Activated CD4-positive, CD25-positive, alpha-beta regulatory T cell treated with anti-CD3 and anti-CD28 coated beads, Interleukin-2, amount 50 U/mL, for 16 hours (primary cell): Measurements from ENCODE around the gene ENOX1.

ENCODE experiments used
- DNase-seq: peaks from one replicate; pipeline ENCODE4 v3.0.0-alpha.2; 2020; ENCODE audit warnings: low read depth, low spot score

The ENOX1 gene

GRCh38 chr13:43389573-43389972 is 397.2 kb downstream of the ENOX1 start:
- no peak for DNase-seq

- no peak for DNase-seq
Observed at GRCh38 chr13:43388282-43389034, 398.3 kb downstream of the ENOX1 start.

- no peak for DNase-seq
Observed at GRCh38 chr13:43387880-43388279, 398.9 kb downstream of the ENOX1 start.

- no peak for DNase-seq
Observed at GRCh38 chr13:43383498-43384165, 403.1 kb downstream of the ENOX1 start.

GRCh38 chr13:43379738-43380137 is 407.0 kb downstream of the ENOX1 start:
- no peak for DNase-seq

- DNase-seq = no peak
Observed at GRCh38 chr13:43377973-43378372, 408.8 kb downstream of the ENOX1 start.

- no peak for DNase-seq
Observed at GRCh38 chr13:43377149-43377548, 409.6 kb downstream of the ENOX1 start.

GRCh38 chr13:43376596-43376995 is 410.2 kb downstream of the ENOX1 start:
- DNase-seq = no peak

GRCh38 chr13:43375797-43376465 is 410.8 kb downstream of the ENOX1 start:
- no peak for DNase-seq

- no peak for DNase-seq
Observed at GRCh38 chr13:43374621-43375020, 412.2 kb downstream of the ENOX1 start.

GRCh38 chr13:43373400-43373799 is 413.4 kb downstream of the ENOX1 start:
- DNase-seq = no peak

GRCh38 chr13:43370842-43371241 is 415.9 kb downstream of the ENOX1 start:
- DNase-seq = no peak

GRCh38 chr13:43369319-43369718 is 417.5 kb downstream of the ENOX1 start:
- no peak for DNase-seq

GRCh38 chr13:43368003-43368402 is 418.8 kb downstream of the ENOX1 start:
- DNase-seq = no peak

- DNase-seq = no peak
Observed at GRCh38 chr13:43365039-43365344, 421.8 kb downstream of the ENOX1 start.

GRCh38 chr13:43364210-43365038 is 422.3 kb downstream of the ENOX1 start:
- no peak for DNase-seq

- no peak for DNase-seq
Observed at GRCh38 chr13:43363156-43363953, 423.4 kb downstream of the ENOX1 start.

- DNase-seq = no peak
Observed at GRCh38 chr13:43362556-43362955, 424.2 kb downstream of the ENOX1 start.

- no peak for DNase-seq
Observed at GRCh38 chr13:43360892-43361610, 425.7 kb downstream of the ENOX1 start.

- no peak for DNase-seq
Observed at GRCh38 chr13:43360171-43360570, 426.6 kb downstream of the ENOX1 start.

- no peak for DNase-seq
Observed at GRCh38 chr13:43359536-43359935, 427.2 kb downstream of the ENOX1 start.
